Measurements from ENCODE around the gene KLK3.
"Not testable (repeated sequence)": the region's sequence is repeated elsewhere in the genome, so short reads cannot be mapped to it uniquely, and the experiment has no call there.

Gene KLK3

GRCh38 chr19:50854636-50855410 lies at the start of gene KLK3:
Gene KLK3, plus strand, starts transcription at chr19:50854915. Its CDS starts 41 bp downstream, at chr19:50854956.
- DNase-seq: no peak

- DNase-seq: no peak
Observed at GRCh38 chr19:50808856-50809255, 45.9 kb upstream of the KLK3 start.

GRCh38 chr19:50811622-50812238 lies 43.0 kb upstream of the KLK3 start:
- DNase-seq: not testable (repeated sequence)

- DNase-seq: no peak
Observed at GRCh38 chr19:50812474-50812873, 42.2 kb upstream of the KLK3 start.

- no peak for DNase-seq
Observed at GRCh38 chr19:50814883-50815282, 39.8 kb upstream of the KLK3 start.

GRCh38 chr19:50815439-50815838 lies 39.3 kb upstream of the KLK3 start:
- no peak for DNase-seq

- DNase-seq: no peak
Observed at GRCh38 chr19:50817941-50818858, 36.5 kb upstream of the KLK3 start.

- no peak for DNase-seq
Observed at GRCh38 chr19:50818859-50819472, 35.7 kb upstream of the KLK3 start.

- DNase-seq: no peak
Observed at GRCh38 chr19:50819636-50820035, 35.1 kb upstream of the KLK3 start.

GRCh38 chr19:50820086-50820485 lies 34.6 kb upstream of the KLK3 start:
- no peak for DNase-seq

GRCh38 chr19:50820549-50821247 lies 34.0 kb upstream of the KLK3 start:
- DNase-seq: no peak

- DNase-seq: no peak
Observed at GRCh38 chr19:50821248-50821612, 33.5 kb upstream of the KLK3 start.

GRCh38 chr19:50821622-50822021 lies 33.1 kb upstream of the KLK3 start:
- DNase-seq: no peak

- DNase-seq: no peak
Observed at GRCh38 chr19:50822661-50823208, 32.0 kb upstream of the KLK3 start.

GRCh38 chr19:50823389-50824042 lies 31.2 kb upstream of the KLK3 start, which contains the start of gene KLK1:
Gene KLK1, minus strand, starts transcription at chr19:50823787. Its CDS starts 39 bp downstream, at chr19:50823748.
- DNase-seq: no peak

- no peak for DNase-seq
Observed at GRCh38 chr19:50826492-50827240, 28.0 kb upstream of the KLK3 start.

GRCh38 chr19:50827476-50827875 lies 27.2 kb upstream of the KLK3 start:
- DNase-seq: no peak

- DNase-seq: no peak
Observed at GRCh38 chr19:50829801-50830200, 24.9 kb upstream of the KLK3 start.

- no peak for DNase-seq
Observed at GRCh38 chr19:50830266-50831025, 24.3 kb upstream of the KLK3 start.

- no peak for DNase-seq
Observed at GRCh38 chr19:50831026-50831396, 23.7 kb upstream of the KLK3 start.
